ENCODE results near the gene VASP. TPM values are rescaled to one million over a fixed set of nuclear protein-coding genes. Genes with fewer than 3 reads are reported as not detected.

Gene VASP
- total and polyA plus RNA-seq, 9 of the 15 experiments (the other 6 are each of a cell fraction or from before 2014, with no cell fraction given), result 16.7 to 261 (median 112) TPM

DNA sequence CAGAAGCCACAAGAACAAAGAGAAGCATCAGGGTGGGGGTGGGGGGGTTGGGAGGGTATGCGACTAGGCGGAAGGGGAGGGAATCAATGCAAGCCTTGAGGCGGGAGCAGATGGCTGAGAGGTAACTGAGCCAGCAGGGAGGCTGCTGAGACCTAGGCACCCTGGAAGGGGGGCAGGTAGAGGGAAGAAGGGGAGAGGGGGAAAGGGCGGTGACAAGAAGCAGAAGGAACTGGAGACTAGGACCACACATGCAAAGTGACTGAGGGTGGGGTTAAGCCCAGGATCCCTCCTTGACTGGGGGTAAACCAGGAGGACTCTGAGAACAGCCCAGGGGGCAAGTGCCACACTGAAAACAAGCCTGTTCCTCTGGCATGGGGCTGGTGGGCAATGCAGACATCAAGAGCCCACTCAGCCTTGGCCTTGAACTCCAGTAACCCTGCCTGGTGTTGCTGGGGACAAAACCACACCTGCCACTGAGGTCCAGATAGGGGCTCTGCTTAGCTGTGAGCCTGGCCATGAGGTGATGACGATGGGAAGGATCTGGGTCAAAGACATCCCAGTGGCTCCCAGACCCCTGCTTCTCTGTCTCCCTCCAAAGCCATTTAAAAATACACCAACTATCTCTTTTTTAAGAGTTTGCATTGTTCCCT is 57.0 kb downstream of the VASP start:
- Histone ChIP-seq H3K27ac (ENCODE audit: extremely low read depth, low read depth, low read length) (no peak overlapping the region), H3K4me3 (no peak overlapping the region), H3K27me3 (ENCODE audit: control insufficient read depth in 2 of 2, insufficient read depth in 2 of 2, low read length in 2 of 2) (no peaks in the 10 kb centered on the region), H3K9me1 (ENCODE audit: control insufficient read depth, insufficient read depth, low read length) (peaks cover 3% of the 10 kb centered on the region), H3K4me2 (ENCODE audit: insufficient read depth, low read length) (no peak overlapping the region), H3K4me1 (replicated peaks in 1 of 2; ENCODE audit: control insufficient read depth in 2 of 2, insufficient read depth in 2 of 2, low read length in 2 of 2) (peaks cover 4 to 6% of the 10 kb centered on the region in 2 experiments; a peak in 2 of 5 replicates), H3K9me3 (replicated peaks; ENCODE audit: control insufficient read depth, insufficient read depth, low read depth, low read length) (no peaks in the 10 kb centered on the region), H3K79me2 (ENCODE audit: control insufficient read depth, insufficient read depth, low read length) (peaks cover 28% of the 10 kb centered on the region; the same call in 2 of the 3 replicates), H2AFZ (ENCODE audit: low read depth, low read length) (no peak overlapping the region), H3K36me3 (ENCODE audit: control insufficient read depth, insufficient read depth, low read length) (peaks cover 14% of the 10 kb centered on the region; the same call in 2 of the 3 replicates), H3K9ac (ENCODE audit: insufficient read depth in 1 of 2, low read depth in 2 of 2, low read length in 2 of 2) (peak overlapping the region in 1 of 2 experiments; percentile 78; a peak in 2 of 4 replicates), H4K20me1 (replicated peaks; ENCODE audit: control insufficient read depth, insufficient read depth, low read length) (no peaks in the 10 kb centered on the region)
- ChIA-PET POLR2A (no interaction called here), CTCF (ENCODE audit: low intra/inter-chr PET ratio) (no interaction called here)
- WGBS (ENCODE audit: insufficient coverage, low coverage, missing lambda C conversion rate), result 55% methylated on average over 1 of the region's 5 CpGs
- no TSS peak for BruUV-seq (replicated peaks)
- peak in 1 of 4 experiments; percentile 13 for DNase-seq (ENCODE audit: extremely low read depth in 1 of 4, low spot score in 3 of 4)
- intact Hi-C loops (cut with micrococcal nuclease), result no loop called here
- ATAC-seq, result no peak; the same call in 1 of the 3 replicates
- in situ Hi-C loops (cut with MboI), result no loop called here
- FAIRE-seq, result no peak
- TF ChIP-seq SRSF7 (optimal IDR thresholded peaks at IDR 0.05; ENCODE audit: low read depth, low read length), result no peak
- TF ChIP-seq, protein P1, sequence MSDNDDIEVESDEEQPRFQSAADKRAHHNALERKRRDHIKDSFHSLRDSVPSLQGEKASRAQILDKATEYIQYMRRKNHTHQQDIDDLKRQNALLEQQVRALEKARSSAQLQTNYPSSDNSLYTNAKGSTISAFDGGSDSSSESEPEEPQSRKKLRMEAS (CRISPR knock-in tag; IDR thresholded peaks at IDR 0.05), result 0 out of 2 replicates have a peak, but pooled peaks have one; percentile 11

- Histone ChIP-seq H4K20me1 (replicated peaks; ENCODE audit: control insufficient read depth, insufficient read depth, low read length) (no peaks in the 10 kb centered on the region), H2AFZ (ENCODE audit: low read depth, low read length) (no peak overlapping the region), H3K4me3 (no peak overlapping the region), H3K9ac (ENCODE audit: insufficient read depth in 1 of 2, low read depth in 2 of 2, low read length in 2 of 2) (no peak overlapping the region), H3K4me1 (replicated peaks in 1 of 2; ENCODE audit: control insufficient read depth in 2 of 2, insufficient read depth in 2 of 2, low read length in 2 of 2) (peaks cover 4 to 6% of the 10 kb centered on the region in 2 experiments; a peak in 2 of 5 replicates), H3K79me2 (ENCODE audit: control insufficient read depth, insufficient read depth, low read length) (peaks cover 35% of the 10 kb centered on the region; the same call in 2 of the 3 replicates), H3K27me3 (ENCODE audit: control insufficient read depth in 2 of 2, insufficient read depth in 2 of 2, low read length in 2 of 2) (no peaks in the 10 kb centered on the region), H3K36me3 (ENCODE audit: control insufficient read depth, insufficient read depth, low read length) (peaks cover 11% of the 10 kb centered on the region; the same call in 2 of the 3 replicates), H3K27ac (ENCODE audit: extremely low read depth, low read depth, low read length) (no peak overlapping the region), H3K9me1 (ENCODE audit: control insufficient read depth, insufficient read depth, low read length) (peaks cover 3% of the 10 kb centered on the region), H3K4me2 (ENCODE audit: insufficient read depth, low read length) (no peak overlapping the region), H3K9me3 (replicated peaks; ENCODE audit: control insufficient read depth, insufficient read depth, low read depth, low read length) (no peaks in the 10 kb centered on the region)
- in situ Hi-C loops (cut with MboI), result no loop called here
- no TSS peak for BruUV-seq (replicated peaks)
- FAIRE-seq (no peak), DNase-seq (ENCODE audit: extremely low read depth in 1 of 4, low spot score in 3 of 4) (no peak), ATAC-seq (no peak)
- POLR2A ChIA-PET, result interaction anchor here (0.6 to 1.0 kb wide), 3 partner anchors 9 to 91 kb away, joined by 3 to 5 read pairs (median 3); no protein-coding TSS in a partner anchor
- CTCF ChIA-PET (ENCODE audit: low intra/inter-chr PET ratio), result no interaction called here
- intact Hi-C loops (cut with micrococcal nuclease), result no loop called here
- WGBS (ENCODE audit: insufficient coverage, low coverage, missing lambda C conversion rate), result 78% methylated on average over 2 of the region's 2 CpGs
- TF ChIP-seq ETS2 (tag; IDR thresholded peaks at IDR 0.05; ENCODE audit: borderline replicate concordance, poor library complexity, severe bottlenecking) (no peak), CXXC5 (CRISPR knock-in tag; IDR thresholded peaks at IDR 0.05) (no peak), POLR2B (IDR thresholded peaks at IDR 0.05; ENCODE audit: low read depth, partially characterized antibody) (no peak), ARHGAP35 (IDR thresholded peaks at IDR 0.05; ENCODE audit: partially characterized antibody) (no peak), EGR1 (conservative IDR thresholded peaks at IDR 0.05) (no peak), SETDB1 (IDR thresholded peaks at IDR 0.05; ENCODE audit: low read length) (no peak), E4F1 (CRISPR knock-in tag; IDR thresholded peaks at IDR 0.05; ENCODE audit: borderline replicate concordance) (no peak)
- TF ChIP-seq, protein P2, sequence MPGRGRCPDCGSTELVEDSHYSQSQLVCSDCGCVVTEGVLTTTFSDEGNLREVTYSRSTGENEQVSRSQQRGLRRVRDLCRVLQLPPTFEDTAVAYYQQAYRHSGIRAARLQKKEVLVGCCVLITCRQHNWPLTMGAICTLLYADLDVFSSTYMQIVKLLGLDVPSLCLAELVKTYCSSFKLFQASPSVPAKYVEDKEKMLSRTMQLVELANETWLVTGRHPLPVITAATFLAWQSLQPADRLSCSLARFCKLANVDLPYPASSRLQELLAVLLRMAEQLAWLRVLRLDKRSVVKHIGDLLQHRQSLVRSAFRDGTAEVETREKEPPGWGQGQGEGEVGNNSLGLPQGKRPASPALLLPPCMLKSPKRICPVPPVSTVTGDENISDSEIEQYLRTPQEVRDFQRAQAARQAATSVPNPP (IDR thresholded peaks at IDR 0.05; ENCODE audit: borderline replicate concordance, insufficient read depth, insufficient read length), result no peak
These were observed 60.3 kb downstream of the VASP start for GRCh38 chr19:45567609-45568008.

All from K562 (cell line).